Spleen (tissue), 7 donors: ENCODE results near the gene NCK2.

Experiments
- POLR2A ChIP-seq, 3 donors: fragments of 450-650 bp; IDR thresholded peaks; one replicate each; pipeline ENCODE4 v1.5.1; 2017; ENCODE audit warnings: antibody characterized with exemption in 3 of 3, mild to moderate bottlenecking in 1 of 3
- TF ChIP-seq, protein P1 (sequence below), 11 experiments: fragments of 200-600 bp in 7 of 11; fragments of 450-650 bp in 4 of 11; sonication (generic) in 4 of 11; IDR thresholded peaks in 8 of 11; conservative IDR thresholded peaks in 3 of 11; 1 replicate in 7 of 11; 2 replicates in 4 of 11; pipeline versions ENCODE4 v1.4.0 to v1.8.0; 2016 to 2021; ENCODE audit warnings: antibody characterized with exemption in 11 of 11, inconsistent platforms in 4 of 11, mild to moderate bottlenecking in 1 of 11
- donor health status: DM: no; HTN: no; CAD: no; lungs with moderate emphysema.
- donor health status: DM: no; HTN: no; CAD: no.
- donor health status: DM: no; HTN: no; CAD: no.

DNA sequence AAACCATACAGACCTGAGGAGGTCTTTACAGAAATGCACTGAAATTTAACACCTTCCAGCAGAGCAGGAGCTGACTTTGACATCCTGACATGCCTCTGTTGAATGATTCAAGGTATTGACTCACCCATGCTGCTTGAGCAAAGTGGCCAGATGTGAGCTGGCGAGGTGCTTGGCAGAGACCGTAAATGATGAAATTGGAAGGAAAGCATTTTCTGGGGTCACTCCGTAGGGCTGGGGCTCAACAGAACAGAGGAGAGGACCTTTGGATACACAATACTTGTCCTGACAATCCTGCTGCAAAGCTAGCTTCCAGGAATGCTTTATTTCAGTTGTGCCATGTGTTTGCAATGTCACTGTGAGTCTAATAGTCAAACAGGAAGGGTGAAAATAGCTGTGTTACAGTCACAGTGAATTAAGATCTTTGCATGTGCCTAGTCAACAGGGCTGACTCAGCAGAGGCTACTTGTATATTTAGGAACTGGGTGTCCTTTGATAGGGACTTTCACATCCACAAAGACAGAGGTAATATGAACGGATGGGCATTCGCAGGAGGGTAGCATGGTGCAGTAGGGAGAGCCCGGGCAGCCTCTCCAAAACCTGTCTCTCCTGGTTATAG is 31.6 kb upstream of the NCK2 start:
- TF ChIP-seq, protein P1, sequence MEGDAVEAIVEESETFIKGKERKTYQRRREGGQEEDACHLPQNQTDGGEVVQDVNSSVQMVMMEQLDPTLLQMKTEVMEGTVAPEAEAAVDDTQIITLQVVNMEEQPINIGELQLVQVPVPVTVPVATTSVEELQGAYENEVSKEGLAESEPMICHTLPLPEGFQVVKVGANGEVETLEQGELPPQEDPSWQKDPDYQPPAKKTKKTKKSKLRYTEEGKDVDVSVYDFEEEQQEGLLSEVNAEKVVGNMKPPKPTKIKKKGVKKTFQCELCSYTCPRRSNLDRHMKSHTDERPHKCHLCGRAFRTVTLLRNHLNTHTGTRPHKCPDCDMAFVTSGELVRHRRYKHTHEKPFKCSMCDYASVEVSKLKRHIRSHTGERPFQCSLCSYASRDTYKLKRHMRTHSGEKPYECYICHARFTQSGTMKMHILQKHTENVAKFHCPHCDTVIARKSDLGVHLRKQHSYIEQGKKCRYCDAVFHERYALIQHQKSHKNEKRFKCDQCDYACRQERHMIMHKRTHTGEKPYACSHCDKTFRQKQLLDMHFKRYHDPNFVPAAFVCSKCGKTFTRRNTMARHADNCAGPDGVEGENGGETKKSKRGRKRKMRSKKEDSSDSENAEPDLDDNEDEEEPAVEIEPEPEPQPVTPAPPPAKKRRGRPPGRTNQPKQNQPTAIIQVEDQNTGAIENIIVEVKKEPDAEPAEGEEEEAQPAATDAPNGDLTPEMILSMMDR (IDR thresholded peaks at IDR 0.05 in 8 of 11, conservative IDR thresholded peaks at IDR 0.05 in 3 of 11): no peak
- TF ChIP-seq POLR2A (IDR thresholded peaks at IDR 0.05): no peak
